Colon (tissue), 2 donors: Measurements from ENCODE around the gene LBR.

Experiments
- FAIRE-seq: peaks from 2 replicates; lab custom pipeline; 2012; peaks lifted over from hg19 to GRCh38; lab: Jason Lieb, UNC
- donor health status: control.
- donor health status: control.

The LBR gene

DNA sequence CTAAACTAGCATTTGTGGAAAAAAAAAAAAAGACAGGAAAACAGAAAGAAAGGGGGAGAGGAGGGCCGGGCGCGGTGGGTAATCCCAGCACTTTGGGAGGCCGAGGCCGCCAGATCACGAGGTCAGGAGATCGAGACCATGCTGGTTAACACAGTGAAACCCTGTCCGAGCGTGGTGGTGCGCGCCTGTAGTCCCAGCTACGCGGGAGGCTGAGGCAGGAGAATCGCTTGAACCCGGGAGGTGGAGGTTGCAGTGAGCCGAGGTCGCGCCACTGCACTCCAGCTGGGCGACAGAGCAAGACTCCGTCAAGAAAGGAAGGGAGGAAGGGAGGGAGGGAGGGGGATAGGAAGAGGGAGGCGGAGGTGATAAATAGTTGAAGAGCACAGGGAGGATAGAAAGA, 54.7 kb downstream of the LBR start:
- FAIRE-seq, result no peak

DNA sequence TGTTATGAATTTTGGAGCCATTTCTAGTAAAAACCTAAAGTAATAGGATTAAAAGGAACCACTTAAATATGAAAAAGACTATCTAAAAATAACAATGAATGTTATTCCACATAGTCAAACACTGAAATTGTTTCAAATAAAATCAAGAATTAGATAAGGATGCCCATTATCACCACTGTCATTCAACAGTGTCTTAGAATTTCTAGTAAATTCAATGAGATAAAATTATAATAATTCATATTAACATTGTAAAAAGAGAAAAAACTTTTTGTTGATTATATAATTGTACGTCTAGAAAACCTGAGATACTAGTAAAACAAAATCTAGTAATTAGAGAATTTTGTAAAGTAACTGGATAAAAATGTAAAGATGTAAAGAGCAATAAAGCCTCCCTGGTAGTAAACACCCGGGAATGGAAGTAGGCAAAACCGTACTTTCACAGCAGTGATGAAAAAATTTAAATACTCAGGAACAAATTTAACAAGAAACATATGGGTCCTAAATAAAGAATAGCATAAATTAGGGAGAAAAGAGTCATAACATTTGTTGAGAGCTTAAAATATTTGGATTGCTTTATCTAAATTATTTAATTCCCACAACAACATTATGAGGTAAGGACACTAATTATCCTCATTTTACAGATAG, 56.4 kb downstream of the LBR start:
- FAIRE-seq, result no peak

DNA sequence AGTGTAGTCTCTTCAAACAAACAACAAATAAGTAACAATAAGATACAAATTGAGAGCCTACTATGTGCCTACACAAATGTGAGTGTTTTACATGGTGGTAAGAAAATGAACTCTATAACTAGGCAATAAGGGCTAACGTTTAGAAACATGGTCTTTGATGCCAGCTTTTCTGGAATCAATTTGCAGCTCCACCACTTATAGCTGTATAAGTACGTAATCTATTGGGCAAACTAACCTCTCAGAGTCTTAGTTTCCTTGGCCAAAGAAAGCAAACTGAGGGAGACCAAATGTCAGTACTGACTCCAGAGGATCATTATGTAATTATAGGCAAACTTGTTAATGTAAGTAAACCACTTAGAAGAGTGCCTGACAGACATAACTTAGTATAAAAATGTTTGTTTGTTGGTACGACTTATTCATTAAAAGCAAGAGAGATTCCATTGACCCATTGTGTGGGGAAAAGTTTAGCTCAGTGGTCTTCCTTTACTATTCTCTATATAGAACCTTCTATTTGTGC, 59.7 kb downstream of the LBR start:
- no peak for FAIRE-seq

DNA sequence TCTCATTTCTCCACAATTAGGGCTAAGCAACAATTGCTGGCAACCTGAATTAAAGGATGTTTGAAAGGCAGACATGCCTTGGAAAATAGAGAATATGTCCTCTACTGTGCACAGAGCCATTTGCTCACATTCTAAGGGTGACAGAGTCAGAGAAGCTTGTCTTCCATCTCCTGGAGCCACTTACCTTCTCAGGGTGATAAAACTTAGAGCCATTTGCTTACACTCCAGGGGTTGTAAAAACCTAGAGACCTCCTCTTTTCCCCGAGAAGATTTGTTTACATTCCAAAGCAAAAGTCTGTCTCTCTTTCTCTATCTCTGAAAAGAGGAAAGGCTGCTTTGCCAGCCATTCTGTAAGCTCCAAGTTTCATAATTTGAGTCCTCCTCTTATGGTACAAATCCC, 61.3 kb downstream of the LBR start:
- no peak for FAIRE-seq

DNA sequence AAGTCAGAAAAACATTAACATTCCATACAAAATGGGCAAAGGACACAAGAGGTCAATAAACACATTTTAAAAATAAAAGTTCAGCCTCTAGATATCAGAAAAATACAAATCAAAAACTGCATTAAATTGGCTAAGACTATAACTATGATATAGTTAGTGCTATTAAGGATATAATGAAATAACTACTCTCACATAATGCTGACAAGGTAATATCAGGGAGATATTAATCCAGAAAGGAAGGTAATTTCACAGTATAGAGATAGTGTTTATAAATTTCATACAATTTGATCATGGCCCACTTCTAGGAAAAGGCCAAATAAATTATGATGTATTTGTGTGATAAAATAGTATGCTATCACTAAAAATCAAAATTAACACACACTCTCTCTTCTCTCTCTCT, 61.8 kb downstream of the LBR start:
- no peak for FAIRE-seq

DNA sequence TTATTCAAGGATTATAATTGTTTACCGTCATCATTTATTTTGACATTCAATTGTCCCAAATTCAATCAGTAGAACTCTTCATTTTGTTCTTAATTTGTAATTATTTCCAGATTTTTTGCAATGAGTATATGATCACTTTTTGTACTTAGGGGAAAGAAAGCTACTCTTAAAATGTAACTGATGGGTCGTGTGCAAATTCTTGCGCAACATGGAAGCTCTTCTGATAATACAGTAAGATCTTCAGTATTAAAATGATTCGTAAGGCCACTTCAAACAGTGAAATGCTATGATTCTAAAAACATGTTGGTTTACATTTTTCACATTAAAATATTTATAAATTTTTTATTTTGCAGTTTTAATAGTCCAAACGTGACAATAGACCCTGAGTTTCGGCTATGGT, 63.4 kb downstream of the LBR start:
- no peak for FAIRE-seq

DNA sequence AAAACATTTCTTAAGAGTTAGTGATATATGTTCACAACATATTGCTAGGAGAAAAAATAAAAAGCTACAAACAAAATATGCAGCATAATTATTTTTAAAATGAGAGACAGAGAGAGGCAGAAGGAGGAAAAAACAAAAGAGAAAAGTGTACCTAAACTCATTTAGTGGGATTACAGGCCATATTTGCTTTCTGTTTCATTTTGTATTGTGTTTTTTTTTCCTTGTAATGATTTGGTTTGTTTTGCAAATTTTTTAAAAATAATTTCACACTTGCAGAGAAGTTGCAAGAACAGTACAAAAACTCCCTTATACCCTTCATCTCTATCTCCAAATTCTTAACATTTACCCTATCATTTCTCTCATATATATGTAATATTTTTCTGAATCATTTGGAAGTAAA, 65.0 kb downstream of the LBR start:
- no peak for FAIRE-seq

DNA sequence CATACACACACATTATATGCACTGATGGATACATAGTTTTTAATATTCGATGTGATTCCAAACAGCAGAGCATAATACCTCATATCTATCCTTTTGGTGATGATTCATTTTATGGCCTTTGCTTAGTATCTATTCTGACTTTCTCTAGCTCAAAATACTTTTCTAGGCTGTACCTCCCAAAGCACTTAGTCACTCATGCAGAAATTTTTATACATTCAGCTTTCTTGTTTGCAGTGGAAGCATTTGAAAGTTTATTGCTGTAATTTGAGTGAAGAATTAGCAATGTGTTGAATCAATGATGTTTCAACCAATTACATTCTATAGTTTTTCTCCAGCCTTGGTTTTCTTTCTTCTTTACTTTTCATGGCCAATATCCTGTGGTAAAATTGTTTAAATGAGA, 66.7 kb downstream of the LBR start:
- FAIRE-seq, result no peak

DNA sequence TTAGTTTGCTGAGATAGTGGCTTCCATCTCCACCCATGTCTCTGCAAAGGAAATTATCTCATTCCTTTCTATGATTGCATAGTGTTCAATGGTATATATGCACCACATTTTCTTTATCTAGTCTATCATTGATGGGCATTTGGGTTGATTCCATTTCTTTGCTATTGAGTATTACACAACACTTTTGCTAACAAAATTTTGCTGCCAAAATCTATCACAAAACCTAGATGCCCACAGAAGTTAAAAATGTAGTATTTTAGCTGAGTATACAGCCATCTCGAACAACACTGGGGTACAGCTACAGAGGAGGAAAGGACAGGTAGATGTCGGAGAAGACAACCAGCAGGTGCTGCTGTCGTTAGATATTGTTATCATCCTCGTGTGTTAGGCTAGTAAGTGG, 67.7 kb downstream of the LBR start:
- no peak for FAIRE-seq

DNA sequence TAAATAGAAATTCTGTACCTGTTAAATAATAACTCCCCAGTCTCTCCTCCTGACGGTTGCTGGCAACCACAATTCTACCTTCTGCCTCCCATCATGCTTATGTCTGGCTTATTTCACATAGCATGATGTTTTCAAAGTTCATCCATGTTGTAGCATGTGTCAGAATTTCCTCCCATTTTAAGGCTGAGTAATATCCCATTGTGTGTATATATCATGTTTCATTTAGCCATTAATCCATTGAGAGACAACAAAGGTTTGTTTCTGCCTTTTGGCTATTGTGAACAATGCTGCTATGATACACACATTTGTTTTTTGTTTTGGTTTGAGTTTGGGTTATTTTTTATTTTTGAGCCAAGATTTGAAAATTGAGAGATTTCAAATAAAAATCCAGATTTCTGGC, 72.0 kb downstream of the LBR start:
- no peak for FAIRE-seq

DNA sequence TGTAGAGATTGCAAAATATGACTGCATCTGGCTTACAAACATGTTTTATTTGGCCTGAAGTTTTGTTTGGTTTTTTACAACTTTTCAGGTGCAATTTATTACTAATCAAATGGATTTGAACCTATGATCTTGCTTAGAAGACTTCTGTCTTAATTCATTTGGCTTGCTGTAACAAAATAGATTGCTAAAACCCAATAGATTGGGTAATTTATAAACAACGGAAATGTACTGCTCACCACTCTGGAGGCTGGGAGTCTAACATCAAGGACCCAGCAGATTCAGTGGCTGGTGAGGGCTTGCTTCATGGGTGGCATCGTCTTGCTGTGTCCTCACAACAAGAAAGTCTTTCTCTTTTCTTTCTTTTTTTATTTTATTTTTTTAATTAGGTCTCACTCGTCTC, 72.9 kb downstream of the LBR start:
- FAIRE-seq, result no peak
